ENCODE results near the gene SPC25.
"Not testable (repeated sequence)": the region's sequence is repeated elsewhere in the genome, so short reads cannot be mapped to it uniquely, and the experiment has no call there.

DNA sequence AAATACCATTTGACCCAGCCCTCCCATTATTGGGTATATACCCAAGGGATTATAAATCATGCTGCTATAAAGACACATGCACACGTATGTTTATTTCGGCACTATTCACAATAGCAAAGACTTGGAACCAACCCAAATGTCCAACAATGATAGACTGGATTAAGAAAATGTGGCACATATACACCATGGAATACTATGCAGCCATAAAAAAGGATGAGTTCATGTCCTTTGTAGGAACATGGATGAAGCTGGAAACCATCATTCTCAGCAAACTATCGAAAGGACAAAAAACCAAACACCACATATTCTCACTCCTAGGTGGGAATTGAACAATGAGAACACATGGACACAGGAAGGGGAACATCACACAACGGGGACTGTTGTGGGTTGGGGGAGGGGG lies 19.4 kb downstream of the SPC25 start:
- TF ChIP-seq, protein P1, sequence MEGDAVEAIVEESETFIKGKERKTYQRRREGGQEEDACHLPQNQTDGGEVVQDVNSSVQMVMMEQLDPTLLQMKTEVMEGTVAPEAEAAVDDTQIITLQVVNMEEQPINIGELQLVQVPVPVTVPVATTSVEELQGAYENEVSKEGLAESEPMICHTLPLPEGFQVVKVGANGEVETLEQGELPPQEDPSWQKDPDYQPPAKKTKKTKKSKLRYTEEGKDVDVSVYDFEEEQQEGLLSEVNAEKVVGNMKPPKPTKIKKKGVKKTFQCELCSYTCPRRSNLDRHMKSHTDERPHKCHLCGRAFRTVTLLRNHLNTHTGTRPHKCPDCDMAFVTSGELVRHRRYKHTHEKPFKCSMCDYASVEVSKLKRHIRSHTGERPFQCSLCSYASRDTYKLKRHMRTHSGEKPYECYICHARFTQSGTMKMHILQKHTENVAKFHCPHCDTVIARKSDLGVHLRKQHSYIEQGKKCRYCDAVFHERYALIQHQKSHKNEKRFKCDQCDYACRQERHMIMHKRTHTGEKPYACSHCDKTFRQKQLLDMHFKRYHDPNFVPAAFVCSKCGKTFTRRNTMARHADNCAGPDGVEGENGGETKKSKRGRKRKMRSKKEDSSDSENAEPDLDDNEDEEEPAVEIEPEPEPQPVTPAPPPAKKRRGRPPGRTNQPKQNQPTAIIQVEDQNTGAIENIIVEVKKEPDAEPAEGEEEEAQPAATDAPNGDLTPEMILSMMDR (IDR thresholded peaks at IDR 0.05): not testable (repeated sequence)
- not testable (repeated sequence) for TF ChIP-seq POLR2AphosphoS5, POLR2A (IDR thresholded peaks at IDR 0.05)

Data from transverse colon (tissue), 4 donors.